Activated gamma-delta T cell treated with anti-CD3 and anti-CD28 coated beads, Interleukin-2, amount 50 U/mL, for 16 hours (primary cell): ENCODE results near the gene PKP3.
"Not testable (repeated sequence)": the region's sequence is repeated elsewhere in the genome, so short reads cannot be mapped to it uniquely, and the experiment has no call there.

ENCODE experiments used
- DNase-seq: peaks from one replicate; pipeline ENCODE4 v3.0.0-alpha.2; 2020; ENCODE audit warnings: low read depth

The PKP3 gene

DNA sequence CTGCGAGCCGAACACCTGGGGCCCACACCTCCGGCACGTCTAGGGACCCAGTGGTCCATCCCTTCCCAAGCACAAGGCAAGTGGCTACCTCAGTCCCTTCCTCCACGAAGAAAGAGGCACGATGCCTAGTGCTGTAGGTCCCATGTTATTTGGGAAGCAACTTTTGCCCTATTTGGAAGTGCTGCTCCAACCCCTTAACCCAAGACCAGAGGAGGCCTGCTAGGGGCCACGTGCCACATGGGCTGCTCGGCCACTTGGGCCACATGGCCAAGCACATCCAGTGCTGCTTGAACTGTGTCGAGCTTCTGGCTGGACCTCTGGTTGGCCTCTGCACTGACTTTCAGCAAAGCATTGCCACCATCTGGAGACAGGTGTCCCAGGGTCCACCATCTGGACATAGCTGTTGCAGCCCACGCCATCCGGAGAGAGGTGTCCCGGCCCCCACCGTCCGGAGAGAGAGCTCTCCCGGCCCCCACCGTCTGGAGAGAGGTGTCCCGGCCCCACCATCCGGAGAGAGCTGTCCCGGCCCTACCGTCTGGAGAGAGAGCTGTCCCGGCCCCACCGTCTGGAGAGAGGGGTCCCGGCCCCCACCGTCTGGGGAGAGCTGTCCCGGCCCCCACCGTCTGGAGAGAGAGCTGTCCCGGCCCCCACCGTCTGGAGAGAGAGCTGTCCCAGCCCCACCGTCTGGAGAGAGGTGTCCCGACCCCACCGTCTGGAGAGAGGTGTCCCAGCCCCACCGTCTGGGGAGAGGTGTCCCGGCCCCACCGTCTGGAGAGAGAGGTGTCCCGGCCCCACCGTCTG lies 31.2 kb upstream of the PKP3 start:
- DNase-seq = no peak

DNA sequence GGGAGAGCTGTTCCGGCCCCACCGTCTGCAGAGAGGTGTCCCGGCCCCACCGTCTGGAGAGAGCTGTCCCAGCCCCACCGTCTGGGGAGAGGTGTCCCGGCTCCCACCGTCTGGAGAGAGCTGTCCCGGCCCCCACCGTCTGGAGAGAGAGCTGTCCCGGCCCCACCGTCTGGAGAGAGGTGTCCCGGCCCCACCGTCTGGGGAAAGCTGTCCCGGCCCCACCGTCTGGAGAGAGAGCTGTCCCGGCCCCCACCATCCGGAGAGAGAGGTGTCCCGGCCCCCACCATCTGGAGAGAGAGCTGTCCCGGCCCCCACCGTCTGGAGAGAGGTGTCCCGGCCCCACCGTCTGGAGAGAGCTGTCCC lies 30.6 kb upstream of the PKP3 start:
- not testable (repeated sequence) for DNase-seq

DNA sequence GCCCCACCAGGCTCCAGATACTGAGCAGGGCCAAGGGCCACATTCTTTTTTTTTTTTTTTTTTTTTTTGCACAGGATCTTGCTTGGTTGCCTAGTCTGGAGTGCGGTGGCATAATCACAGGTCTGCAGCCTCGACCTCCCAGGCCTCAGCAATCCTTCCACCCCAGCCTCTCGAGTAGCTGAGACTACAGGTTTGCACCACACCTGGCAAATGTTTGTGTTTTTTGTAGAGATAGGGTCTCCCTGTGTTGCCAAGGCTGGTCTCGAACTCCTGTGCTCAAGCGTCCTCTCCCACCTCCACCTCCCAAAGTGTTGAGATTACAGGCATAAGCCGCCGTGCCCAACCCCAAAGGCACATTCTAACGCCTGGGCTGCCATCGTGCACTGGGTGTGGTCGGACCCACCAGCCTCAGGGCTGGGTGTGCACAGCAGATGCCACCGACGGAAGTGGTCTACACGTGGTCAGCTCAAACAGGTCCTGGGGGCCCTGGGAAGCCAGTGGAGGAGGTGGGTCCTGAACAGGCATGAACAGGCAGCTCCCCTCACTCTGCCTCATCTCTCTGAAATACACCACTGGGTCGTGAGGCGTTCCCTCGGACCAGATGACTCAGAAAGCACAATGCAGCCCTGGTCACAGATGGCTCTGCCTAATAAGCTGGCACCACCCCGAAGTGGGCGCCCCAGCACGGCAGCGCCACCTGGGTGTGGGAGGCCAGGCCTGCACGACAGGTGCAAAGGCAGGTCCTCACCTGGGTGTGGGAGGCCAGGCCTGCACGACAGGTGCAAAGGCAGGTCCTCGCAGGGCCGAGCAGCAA lies 29.9 kb upstream of the PKP3 start:
- DNase-seq = peak; percentile 27

DNA sequence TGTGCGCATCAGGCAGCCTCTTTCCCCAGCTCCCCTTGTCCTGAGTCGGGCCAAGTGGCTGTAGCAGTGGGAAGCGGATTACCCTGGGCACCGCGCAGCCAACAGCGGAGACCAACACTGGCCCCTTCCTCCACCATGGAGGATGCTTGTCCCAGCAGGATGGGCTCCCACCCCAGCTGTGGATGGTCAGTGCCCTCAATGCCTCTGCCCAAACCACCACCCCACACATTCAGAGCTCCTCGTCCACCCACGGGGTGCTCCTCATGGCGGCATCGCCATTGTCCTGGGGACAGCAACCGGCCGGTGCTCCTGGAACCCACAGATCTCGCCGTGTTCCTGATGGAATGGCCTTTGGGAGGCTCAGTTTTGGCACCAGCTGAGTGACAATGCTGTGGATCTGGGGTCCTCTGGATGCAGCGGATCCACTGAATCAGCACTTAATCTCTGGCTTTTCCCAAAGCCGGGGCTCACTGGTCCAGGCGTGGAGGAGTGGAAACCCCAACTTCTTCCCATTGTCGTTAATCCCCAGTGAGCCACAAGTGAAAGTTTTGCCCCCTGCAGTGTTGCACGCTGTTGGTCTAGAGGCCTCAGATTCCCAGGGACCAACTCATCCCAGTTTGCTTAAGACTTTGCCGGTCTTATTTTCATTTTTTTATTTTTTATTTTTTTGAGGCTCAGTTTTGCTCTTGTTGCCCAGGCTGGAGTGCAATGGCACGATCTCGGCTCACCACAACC lies 28.9 kb upstream of the PKP3 start:
- DNase-seq = no peak

DNA sequence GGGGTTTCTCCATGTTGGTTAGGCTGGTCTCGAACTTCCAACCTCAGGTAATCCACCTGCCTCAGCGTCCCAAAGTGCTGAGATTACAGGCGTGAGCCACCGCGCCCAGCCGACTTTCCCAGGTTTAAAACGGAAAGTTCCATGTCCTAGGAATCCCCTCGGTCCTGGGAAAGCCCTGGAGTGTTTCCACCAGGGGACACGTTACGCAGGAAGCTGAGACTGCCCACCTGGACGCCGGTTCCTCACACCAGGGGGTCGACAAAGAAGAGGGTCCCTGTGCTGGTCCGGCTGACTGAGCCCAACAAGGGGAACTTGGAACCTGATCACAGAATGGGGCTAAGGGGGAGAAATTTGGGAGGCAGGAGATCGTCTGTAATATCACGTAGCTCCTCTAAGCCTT lies 28.2 kb upstream of the PKP3 start:
- no peak for DNase-seq

DNA sequence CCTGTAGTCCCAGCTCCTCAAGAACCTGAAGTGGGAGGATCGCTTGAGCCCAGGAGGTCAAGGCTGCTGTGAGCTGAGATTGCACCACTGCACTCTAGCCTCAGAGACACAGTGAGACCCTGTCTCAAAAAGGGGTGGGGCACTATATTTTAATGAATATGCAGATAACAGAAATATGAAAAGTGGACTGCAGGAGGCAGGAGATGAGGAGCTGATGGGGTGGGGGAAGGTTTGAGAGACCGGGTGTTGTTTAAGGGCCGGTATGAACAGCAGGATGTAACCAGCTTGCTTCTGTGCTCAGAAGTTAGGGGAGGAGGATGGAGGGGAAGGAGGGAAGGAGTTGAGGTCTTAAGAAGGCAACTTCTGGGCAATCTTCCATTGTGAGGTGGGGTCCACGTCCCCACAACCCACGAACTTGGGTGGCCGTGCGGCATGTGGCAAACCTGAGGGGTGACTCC lies 26.0 kb upstream of the PKP3 start:
- DNase-seq = no peak

DNA sequence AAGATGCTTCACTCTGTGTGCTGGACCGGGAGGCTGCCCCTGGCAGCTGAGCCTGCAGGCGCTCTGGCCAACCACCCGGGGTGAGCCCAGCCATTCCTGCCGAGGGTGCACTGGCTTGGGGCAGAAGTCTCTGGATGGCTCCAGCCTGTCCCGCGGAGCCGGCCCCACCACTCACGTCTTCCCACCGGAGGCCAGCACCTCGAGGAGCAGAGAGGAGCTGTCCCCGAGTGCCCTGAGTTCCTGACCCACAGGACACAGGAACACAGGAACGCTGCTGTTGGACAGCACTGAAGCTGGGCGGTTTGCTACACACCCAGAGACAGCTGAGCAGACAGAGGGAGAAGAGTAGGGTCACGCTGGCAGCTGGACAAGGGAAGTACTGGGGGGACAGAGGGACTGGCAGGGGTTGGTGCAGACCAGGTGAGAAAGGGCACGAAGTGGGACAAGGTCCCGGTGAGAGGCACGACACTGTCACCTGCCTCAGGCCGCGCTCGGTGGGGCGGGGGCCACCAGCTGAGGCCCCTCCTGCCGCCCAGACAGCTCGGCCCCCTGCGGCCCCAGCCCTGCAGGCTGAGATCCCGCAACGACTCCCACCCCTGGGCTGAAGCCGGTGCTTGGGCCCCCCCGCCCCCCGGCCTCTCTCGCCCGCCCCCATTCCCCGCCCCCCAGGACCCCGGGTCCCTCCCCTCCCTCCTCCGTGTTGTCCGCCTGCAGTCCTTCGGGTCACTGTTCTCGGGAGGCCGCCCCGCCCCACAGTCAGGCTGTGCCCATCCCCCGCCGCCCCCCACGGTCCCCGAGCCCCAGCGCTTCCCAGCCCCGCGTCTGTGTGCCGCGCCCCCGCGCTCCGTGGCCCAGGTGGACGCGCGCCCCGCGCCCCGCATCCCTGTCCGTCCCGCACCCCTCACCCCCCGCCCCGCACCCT lies 25.3 kb upstream of the PKP3 start:
- DNase-seq = no peak

DNA sequence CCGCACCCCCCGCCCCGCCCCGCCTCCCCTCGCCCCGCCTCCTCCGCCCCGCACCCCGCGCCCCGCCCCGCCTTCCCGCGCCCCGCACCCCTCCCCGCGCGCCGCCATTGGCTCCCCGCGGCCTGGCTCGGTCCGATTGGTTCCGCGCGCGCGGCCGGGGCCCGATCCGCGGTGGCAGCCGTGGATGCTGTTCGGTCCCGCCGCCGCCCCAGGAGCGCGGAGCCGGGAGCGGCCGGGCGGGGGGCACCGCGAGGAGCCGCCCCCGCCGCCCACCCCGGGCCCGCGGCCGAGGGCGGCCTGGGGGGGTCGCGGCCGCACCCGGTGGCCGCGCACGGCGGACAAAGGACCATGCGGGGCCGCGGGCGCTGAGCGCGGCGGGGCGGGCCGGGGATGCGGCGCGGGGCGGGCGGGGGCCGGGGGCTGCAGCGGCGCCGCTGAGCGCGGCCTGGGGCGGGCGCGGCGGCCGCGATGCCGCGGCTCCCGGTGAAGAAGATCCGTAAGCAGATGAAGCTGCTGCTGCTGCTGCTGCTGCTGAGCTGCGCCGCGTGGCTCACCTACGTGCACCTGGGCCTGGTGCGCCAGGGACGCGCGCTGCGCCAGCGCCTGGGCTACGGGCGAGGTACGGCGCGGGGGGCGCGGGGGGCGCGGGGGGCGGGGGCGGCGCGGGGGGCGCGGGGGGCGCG lies 24.5 kb upstream of the PKP3 start, which contains the start of gene B4GALNT4:
B4GALNT4 (plus strand) TSS at position 164 of the 683 bp plus-strand sequence; CDS start at position 469, 305 bp downstream.
- no peak for DNase-seq

DNA sequence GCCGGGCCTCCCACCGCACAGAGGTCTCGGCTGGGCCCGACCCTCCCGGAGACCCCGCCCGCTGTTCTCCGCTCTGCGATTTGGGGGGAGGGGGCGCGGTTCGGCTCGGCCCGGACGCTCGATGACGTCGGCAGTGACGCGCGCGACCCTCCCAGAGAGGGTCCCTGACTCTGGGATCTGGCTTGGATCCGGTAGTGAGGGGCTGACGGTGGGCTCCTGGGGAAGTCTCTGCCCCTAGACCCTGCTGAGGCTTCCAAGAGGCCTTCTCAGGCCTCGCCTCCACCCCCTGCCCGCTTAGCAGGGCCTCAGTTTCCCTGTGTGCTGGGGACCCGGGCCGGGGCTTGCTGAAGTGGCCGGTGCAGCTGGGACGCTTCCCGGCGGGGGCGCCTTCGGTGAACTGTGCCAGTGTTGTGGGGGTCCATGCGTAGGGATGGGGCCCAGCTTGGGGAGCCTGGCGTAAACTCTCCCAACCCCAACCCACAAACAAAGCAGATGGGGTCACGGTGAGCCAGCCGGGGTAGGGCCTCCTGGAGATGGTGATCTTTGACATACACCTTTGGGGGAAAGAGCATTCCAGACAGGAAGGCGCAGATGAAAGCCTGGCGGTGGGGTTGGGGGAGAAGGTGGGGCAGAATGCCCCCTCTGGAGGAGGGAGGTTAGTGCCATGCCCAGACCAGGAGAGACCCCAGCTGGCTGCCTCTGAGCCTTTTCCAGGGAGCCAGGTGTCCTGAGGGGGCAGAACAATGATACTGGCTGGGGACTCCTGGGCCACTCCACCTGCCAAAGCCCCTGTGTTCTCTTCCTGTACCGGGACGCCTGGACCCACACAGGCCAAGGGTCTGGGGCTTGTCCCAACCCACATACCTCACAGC lies 23.7 kb upstream of the PKP3 start:
- DNase-seq = no peak

DNA sequence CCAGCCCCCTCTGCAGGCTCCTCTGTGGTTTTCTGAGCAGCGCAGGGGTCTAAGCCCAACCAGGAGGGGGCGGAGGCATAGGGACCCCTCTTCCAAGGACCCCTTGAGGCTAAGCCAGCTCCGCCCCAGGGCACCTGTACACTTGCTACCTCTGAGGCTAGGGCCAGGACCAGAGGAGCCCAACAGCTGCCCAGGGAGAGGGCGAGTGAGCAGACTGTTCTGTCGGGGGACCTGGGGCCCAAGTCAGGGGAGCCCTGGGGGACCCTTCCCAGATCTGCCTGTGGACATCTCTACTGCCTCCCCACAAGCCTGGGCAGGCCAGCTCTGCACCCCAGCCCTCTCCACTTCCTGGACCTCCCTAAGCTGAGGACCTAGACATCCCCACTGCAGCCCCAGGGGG lies 23.0 kb upstream of the PKP3 start:
- DNase-seq = no peak

DNA sequence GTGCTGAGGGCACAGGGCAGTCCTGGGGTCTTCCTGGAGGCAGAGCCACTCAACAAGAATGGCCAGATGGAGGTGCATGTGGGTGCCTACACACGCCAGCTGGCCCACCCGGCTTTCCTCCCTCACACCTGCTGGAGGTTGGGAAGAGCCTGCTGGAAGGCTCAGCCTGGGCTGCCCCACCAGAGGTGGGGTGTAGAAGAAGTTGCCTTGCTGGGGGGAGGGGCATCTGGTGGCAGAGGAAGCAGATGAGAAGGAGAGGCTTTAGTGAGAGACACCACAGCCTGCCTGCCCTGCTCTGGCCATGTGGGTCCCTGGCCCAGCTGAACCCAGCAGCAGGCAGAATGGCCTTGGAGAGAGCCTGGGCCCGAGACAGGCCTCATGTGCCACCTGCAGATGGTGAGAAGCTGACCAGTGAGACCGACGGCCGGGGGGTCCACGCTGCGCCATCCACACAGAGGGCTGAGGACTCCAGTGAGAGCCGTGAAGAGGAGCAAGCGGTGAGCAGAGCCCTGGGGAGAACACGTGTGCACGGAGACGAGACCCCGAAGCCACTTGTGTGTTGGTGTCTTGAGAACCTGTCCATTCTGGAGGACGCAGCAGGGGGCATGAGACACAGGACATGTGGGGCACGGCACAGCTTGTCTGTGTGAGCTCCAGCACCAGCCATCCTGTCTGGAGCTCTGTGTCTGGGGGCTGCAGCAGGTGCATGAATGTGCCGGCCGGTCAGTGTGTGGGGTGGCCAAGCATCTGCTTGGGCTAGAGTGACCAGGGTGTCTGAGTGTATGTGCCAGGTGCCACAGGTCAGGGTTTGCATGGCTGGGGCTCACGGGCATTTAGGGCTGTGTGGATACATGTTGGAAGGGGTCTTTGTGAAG lies 22.1 kb upstream of the PKP3 start:
- DNase-seq = no peak

DNA sequence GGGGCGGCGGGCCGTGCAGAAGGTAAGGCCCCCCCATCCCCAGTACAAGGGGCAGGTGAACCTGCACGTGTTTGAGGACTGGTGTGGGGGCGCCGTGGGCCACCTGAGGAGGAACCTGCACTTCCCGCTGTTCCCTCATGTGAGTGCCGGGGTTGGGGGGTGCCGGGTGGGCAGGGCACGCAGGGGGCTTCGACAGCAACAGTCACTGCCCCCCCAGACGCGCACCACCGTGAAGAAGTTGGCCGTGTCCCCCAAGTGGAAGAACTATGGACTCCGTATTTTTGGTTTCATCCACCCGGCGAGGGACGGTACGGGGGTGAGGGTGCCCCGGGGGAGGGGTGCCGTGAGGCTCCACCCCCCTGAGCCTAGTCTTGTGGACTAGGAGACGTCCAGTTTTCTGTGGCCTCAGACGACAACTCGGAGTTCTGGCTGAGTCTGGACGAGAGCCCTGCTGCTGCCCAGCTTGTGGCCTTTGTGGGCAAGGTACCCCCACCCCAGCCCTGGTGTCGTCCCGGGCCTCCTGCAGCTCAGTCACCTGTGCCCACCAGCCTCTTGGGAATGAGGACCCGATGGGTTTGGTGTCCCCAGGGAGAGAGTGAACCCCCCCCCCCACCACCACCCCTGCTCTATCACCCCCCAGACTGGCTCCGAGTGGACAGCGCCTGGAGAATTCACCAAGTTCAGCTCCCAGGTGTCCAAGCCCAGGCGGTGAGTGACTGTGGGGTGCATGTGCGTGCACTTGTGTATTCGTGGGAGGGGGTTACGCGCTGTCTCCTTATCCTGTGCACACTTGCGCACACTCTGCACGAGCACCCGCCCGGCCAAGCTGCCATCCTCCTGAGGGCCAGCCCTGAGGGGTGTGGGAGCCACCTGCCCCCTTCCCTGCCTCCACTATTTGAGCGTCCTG lies 20.9 kb upstream of the PKP3 start:
- no peak for DNase-seq

DNA sequence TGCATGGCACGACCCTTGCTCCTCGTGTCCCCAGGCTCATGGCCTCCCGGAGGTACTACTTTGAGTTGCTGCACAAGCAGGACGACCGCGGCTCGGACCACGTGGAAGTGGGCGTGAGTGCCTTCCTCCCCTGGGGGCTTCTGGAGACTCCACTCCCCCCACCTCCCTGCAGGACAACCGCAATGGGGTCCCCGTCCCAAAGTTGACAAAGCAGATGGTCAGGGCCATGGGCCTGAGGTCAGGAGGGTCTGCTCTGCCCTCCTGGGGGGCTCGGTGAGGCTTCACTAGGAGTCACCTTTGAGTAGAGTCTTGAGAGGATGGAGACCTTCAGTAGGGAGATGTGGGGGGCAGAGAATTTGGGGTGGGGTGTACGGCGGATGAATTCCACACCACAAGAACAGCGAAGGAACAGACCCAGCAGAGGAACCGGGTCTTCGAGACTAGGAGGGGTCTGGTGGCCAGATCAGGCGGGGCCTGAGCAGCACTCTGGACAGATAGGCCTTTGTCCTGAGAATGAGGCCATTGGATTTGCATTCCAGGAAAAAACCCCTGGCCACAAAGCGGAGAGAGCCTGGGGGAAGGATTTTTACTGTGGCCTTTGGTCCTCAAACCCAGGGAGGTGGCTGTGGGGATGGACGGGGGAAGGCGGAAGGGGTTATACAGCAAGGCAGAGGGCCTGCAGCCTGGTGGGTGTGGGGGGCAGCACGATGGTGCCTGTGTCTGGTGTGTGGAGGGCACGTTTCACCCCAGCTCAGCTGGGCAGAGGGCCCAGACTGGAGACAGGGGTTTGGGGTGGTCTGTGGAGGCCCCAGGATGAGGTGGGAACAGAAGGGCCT lies 20.1 kb upstream of the PKP3 start:
- DNase-seq = no peak

DNA sequence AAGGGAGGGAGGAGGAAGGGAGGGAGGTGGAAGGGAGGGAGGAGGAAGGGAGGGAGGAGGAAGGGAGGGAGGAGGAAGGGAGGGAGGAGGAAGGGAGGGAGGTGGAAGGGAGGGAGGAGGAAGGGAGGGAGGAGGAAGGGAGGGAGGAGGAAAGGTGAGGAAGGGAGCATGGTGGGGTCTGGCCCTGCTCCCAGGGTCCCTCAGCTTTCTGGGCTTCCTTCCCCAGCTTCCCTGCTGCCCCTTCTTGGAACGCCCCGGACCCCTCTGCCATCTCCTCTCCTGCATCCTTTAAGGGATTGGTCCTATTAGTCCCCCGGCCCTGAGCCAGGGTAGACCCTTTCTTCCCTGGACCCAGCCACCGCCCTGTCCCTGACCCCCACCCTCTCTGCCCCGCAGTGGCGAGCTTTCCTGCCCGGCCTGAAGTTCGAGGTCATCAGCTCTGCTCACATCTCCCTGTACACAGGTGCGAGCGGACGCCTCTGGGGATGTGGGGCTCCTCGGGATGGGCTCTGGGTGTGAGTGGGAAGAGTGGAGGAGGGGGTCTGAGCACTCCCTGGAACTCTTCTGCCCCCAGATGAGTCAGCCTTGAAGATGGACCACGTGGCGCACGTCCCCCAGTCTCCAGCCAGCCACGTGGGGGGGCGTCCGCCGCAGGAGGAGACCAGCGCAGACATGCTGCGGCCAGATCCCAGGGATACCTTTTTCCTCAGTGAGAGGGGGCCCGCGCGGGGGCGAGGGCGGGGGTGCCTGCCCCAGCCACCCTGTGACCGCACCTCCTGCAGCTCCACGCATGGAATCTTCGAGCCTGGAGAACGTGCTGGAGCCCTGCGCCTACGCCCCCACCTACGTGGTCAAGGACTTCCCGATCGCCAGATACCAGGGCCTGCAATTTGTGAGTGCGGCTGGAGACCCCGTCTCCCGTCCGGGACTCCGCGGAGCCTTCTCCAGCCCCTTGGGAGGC lies 18.7 kb upstream of the PKP3 start:
- DNase-seq = no peak

DNA sequence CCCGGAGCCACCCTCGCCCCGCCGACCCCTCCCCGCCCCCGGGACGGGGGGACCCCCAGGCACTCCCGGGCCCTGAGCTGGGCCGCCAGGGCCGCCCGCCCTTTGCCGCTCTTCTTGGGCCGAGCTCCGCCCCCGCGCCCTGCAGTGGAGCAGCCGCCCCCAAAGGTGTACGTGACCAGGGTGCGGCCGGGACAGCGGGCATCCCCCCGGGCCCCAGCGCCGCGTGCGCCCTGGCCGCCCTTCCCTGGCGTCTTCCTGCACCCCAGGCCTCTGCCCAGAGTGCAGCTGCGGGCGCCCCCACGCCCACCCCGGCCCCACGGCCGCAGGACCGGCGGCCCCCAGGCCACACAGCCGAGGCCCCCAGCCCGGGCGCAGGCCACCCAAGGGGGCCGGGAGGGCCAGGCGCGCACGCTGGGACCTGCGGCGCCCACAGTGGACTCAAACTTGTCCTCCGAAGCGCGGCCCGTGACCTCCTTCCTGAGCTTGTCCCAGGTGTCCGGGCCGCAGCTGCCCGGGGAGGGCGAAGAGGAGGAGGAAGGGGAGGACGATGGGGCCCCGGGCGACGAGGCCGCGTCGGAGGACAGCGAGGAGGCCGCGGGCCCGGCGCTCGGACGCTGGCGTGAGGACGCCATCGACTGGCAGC lies 17.4 kb upstream of the PKP3 start:
- no peak for DNase-seq
